Astrocyte (in vitro differentiated cells and primary cell): Measurements from ENCODE around the gene CD1D. TPM values are rescaled to one million over a fixed set of nuclear protein-coding genes. Genes with fewer than 3 reads are reported as not detected.

Experiments
- DNase-seq: peaks from one replicate; pipeline ENCODE4 v3.0.0-alpha.2; 2010; ENCODE audit warnings: low read depth
- FAIRE-seq: peaks from 2 replicates; lab custom pipeline; 2011; peaks lifted over from hg19 to GRCh38; lab: Jason Lieb, UNC
- H2AFZ ChIP-seq: 2 replicates; pipeline ENCODE4 v1.6.0; 2012; ENCODE audit warnings: low read depth, low read length, inconsistent platforms
- H3K27ac ChIP-seq: 2 replicates; pipeline ENCODE4 v1.5.1; 2011; ENCODE audit warnings: low read depth, low read length, inconsistent platforms
- H3K27me3 ChIP-seq: 2 replicates; pipeline ENCODE4 v1.6.0; 2011; ENCODE audit warnings: low read length, inconsistent platforms; ENCODE audit not compliant: insufficient read depth
- H3K36me3 ChIP-seq: 2 replicates; pipeline ENCODE4 v1.5.1; 2011; ENCODE audit warnings: low read length, inconsistent platforms; ENCODE audit not compliant: insufficient read depth
- H3K4me1 ChIP-seq: 2 replicates; pipeline ENCODE4 v1.5.1; 2011; ENCODE audit warnings: low read length, inconsistent platforms; ENCODE audit not compliant: insufficient read depth
- H3K4me2 ChIP-seq: 2 replicates; pipeline ENCODE4 v1.6.0; 2012; ENCODE audit warnings: low read length, inconsistent platforms
- H3K4me3 ChIP-seq: 2 replicates; pipeline ENCODE4 v1.5.1; 2011; ENCODE audit warnings: low read depth, mild to moderate bottlenecking, low read length, inconsistent platforms; ENCODE audit not compliant: insufficient read depth
- H3K79me2 ChIP-seq: 2 replicates; pipeline ENCODE4 v1.6.0; 2012; ENCODE audit warnings: mild to moderate bottlenecking, low read length, inconsistent platforms; ENCODE audit not compliant: insufficient read depth
- H3K9ac ChIP-seq: 2 replicates; pipeline ENCODE4 v1.6.0; 2012; ENCODE audit warnings: mild to moderate bottlenecking, low read length, inconsistent platforms
- H3K9me3 ChIP-seq: 2 replicates; pipeline ENCODE4 v1.5.1; 2012; ENCODE audit warnings: low read depth, mild to moderate bottlenecking, low read length, inconsistent platforms; ENCODE audit not compliant: insufficient read depth
- H4K20me1 ChIP-seq: 2 replicates; pipeline ENCODE4 v1.6.0; 2012; ENCODE audit warnings: low read length, inconsistent platforms; ENCODE audit not compliant: insufficient read depth
- H3K27ac Mint-ChIP-seq: one replicate; pipeline ENCODE4 v1.8.0; 2021; ENCODE audit warnings: mild to moderate bottlenecking, mixed read lengths; ENCODE audit not compliant: unreplicated experiment
- H3K27me3 Mint-ChIP-seq: one replicate; pipeline ENCODE4 v1.8.0; 2021; ENCODE audit warnings: low read depth, mixed read lengths; ENCODE audit not compliant: unreplicated experiment
- H3K36me3 Mint-ChIP-seq: one replicate; pipeline ENCODE4 v1.8.0; 2021; ENCODE audit warnings: low read depth, mixed read lengths; ENCODE audit not compliant: unreplicated experiment
- H3K4me1 Mint-ChIP-seq: one replicate; pipeline ENCODE4 v1.8.0; 2021; ENCODE audit warnings: low read depth, mixed read lengths; ENCODE audit not compliant: unreplicated experiment
- H3K4me3 Mint-ChIP-seq: one replicate; pipeline ENCODE4 v1.8.0; 2021; ENCODE audit warnings: mild to moderate bottlenecking, moderate library complexity, mixed read lengths; ENCODE audit not compliant: unreplicated experiment
- H3K9me3 Mint-ChIP-seq: one replicate; pipeline ENCODE4 v1.8.0; 2021; ENCODE audit warnings: mild to moderate bottlenecking, mixed read lengths; ENCODE audit not compliant: unreplicated experiment
- CTCF ChIP-seq: IDR thresholded peaks from 2 replicates; pipeline ENCODE4 v1.5.1; 2011; ENCODE audit warnings: low read depth, mild to moderate bottlenecking, inconsistent platforms, low read length, moderate library complexity; ENCODE audit not compliant: insufficient read depth
- EZH2 ChIP-seq: IDR thresholded peaks from 2 replicates; pipeline ENCODE4 v1.6.1; 2012; ENCODE audit warnings: mild to moderate bottlenecking, low read length, inconsistent platforms; ENCODE audit not compliant: insufficient read depth
- total RNA-seq: library from RNA; stranded (reverse); gene quantifications from 2 replicates; pipeline ENCODE4 v1.2.1, GENCODE V29; 2021

CD1D gene
- total RNA-seq, 1 donor from 2014 or later: 0.18 TPM

GRCh38 chr1:158179301-158180041 is 1.2 kb upstream of the CD1D start:
- Mint-ChIP-seq H3K27ac (no peak overlapping the region), H3K4me3 (peak overlapping the region; percentile 2)

GRCh38 chr1:158181577-158181922 is 855 bp downstream of the CD1D start:
- Histone ChIP-seq H3K36me3 (no peaks in the 10 kb centered on the region), H3K27ac (no peak overlapping the region), H4K20me1 (no peaks in the 10 kb centered on the region), H3K9ac (no peak overlapping the region), H3K9me3 (no peaks in the 10 kb centered on the region), H3K27me3 (peaks cover 52% of the 10 kb centered on the region), H3K79me2 (no peaks in the 10 kb centered on the region), H3K4me1 (no peaks in the 10 kb centered on the region), H3K4me2 (peak overlapping the region; percentile 86), H3K4me3 (peak overlapping the region; percentile 39), H2AFZ (peak overlapping the region; percentile 67)
- Mint-ChIP-seq H3K4me3 (peak overlapping the region; percentile 88), H3K9me3 (no peaks in the 10 kb centered on the region), H3K27me3 (peaks cover 78% of the 10 kb centered on the region), H3K27ac (peak overlapping the region; percentile 72), H3K4me1 (no peaks in the 10 kb centered on the region), H3K36me3 (peaks cover 2% of the 10 kb centered on the region)
- DNase-seq (no peak), FAIRE-seq (no peak)
- TF ChIP-seq EZH2: no peak
- TF ChIP-seq CTCF: no peak

More at GRCh38 chr1:158179301-158180041, 1.2 kb upstream of the CD1D start:
- H3K27me3 Mint-ChIP-seq: peaks cover 76% of the 10 kb centered on the region
- Histone ChIP-seq H3K9me3 (no peaks in the 10 kb centered on the region), H4K20me1 (no peaks in the 10 kb centered on the region), H3K4me2 (no peak overlapping the region), H2AFZ (no peak overlapping the region), H3K36me3 (no peaks in the 10 kb centered on the region), H3K4me3 (no peak overlapping the region), H3K27ac (no peak overlapping the region), H3K79me2 (no peaks in the 10 kb centered on the region), H3K4me1 (no peaks in the 10 kb centered on the region), H3K27me3 (peaks cover 52% of the 10 kb centered on the region), H3K9ac (no peak overlapping the region)
- TF ChIP-seq EZH2 (no peak), CTCF (no peak)
- DNase-seq (no peak), FAIRE-seq (no peak)
- H3K9me3 Mint-ChIP-seq: no peaks in the 10 kb centered on the region
- H3K4me1 Mint-ChIP-seq: no peaks in the 10 kb centered on the region
- peaks cover 2% of the 10 kb centered on the region for H3K36me3 Mint-ChIP-seq

GRCh38 chr1:158185770-158186169 is 5.1 kb downstream of the CD1D start:
- FAIRE-seq: no peak

More at GRCh38 chr1:158185770-158186169, 5.1 kb downstream of the CD1D start:
- H3K9me3 Mint-ChIP-seq: no peaks in the 10 kb centered on the region
- H3K79me2 ChIP-seq: no peaks in the 10 kb centered on the region
- H3K4me3 Mint-ChIP-seq: no peak overlapping the region
- H3K27ac Mint-ChIP-seq: no peak overlapping the region
- TF ChIP-seq EZH2: no peak
- no peak for TF ChIP-seq CTCF
- no peak overlapping the region for H3K9ac ChIP-seq
- no peak overlapping the region for H3K4me2 ChIP-seq
- H3K36me3 ChIP-seq: no peaks in the 10 kb centered on the region
- no peak overlapping the region for H2AFZ ChIP-seq
- no peaks in the 10 kb centered on the region for H3K4me1 ChIP-seq
- H3K9me3 ChIP-seq: no peaks in the 10 kb centered on the region
- H4K20me1 ChIP-seq: no peaks in the 10 kb centered on the region
- no peak overlapping the region for H3K4me3 ChIP-seq
- peaks cover 49% of the 10 kb centered on the region for H3K27me3 Mint-ChIP-seq
- H3K4me1 Mint-ChIP-seq: no peaks in the 10 kb centered on the region
- no peak overlapping the region for H3K27ac ChIP-seq
- H3K36me3 Mint-ChIP-seq: peaks cover 2% of the 10 kb centered on the region
- peaks cover 25% of the 10 kb centered on the region for H3K27me3 ChIP-seq
- no peak for DNase-seq
